Transverse colon (tissue), 4 donors: ENCODE measurements around the gene CCDC40.

Experiments used
- POLR2A ChIP-seq: fragments of 450-650 bp; IDR thresholded peaks from one replicate; pipeline ENCODE4 v1.6.1; 2016; ENCODE audit warnings: antibody characterized with exemption, mild to moderate bottlenecking, moderate library complexity
- POLR2AphosphoS5 ChIP-seq, 3 donors: sonication (generic); formaldehyde crosslinking; IDR thresholded peaks; one replicate each; pipeline ENCODE4 v1.6.1; 2016; ENCODE audit warnings: antibody characterized with exemption in 3 of 3
- TF ChIP-seq, protein P1 (sequence below), 5 experiments: fragments of 200-600 bp in 3 of 5; fragments of 450-650 bp in 2 of 5; sonication (generic) in 3 of 5; IDR thresholded peaks; 1 replicate in 2 of 5; 2 replicates in 3 of 5; pipeline ENCODE4 v1.5.1; 2016 to 2017; ENCODE audit warnings: antibody characterized with exemption in 5 of 5, inconsistent platforms in 3 of 5, mild to moderate bottlenecking in 2 of 5, moderate library complexity in 1 of 5

DNA sequence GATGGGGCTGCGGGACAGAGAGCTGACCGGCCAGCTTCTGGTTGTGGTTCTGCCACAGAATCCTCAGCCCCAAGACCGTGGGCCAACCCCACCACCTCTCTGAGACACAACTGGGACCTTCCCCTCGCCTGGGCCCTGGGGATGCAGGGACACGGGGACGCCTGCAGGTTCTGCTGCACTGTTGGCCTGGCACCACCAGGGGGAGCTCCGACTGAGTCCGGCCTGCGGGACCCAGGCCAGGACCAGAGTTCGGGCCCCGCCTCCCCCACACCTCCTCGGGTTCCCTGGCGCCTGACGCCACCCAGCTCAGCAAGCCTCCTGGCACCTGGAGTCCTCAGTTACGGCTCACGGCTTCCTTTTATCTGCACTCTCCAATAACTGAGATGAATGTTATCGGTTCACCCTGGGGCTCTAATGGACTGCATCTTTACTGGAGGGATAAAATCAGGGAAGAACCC is 28.0 kb upstream of the CCDC40 start:
- TF ChIP-seq, protein P1, sequence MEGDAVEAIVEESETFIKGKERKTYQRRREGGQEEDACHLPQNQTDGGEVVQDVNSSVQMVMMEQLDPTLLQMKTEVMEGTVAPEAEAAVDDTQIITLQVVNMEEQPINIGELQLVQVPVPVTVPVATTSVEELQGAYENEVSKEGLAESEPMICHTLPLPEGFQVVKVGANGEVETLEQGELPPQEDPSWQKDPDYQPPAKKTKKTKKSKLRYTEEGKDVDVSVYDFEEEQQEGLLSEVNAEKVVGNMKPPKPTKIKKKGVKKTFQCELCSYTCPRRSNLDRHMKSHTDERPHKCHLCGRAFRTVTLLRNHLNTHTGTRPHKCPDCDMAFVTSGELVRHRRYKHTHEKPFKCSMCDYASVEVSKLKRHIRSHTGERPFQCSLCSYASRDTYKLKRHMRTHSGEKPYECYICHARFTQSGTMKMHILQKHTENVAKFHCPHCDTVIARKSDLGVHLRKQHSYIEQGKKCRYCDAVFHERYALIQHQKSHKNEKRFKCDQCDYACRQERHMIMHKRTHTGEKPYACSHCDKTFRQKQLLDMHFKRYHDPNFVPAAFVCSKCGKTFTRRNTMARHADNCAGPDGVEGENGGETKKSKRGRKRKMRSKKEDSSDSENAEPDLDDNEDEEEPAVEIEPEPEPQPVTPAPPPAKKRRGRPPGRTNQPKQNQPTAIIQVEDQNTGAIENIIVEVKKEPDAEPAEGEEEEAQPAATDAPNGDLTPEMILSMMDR (IDR thresholded peaks at IDR 0.05): peak; percentile 93 to 97 (median 95)
- TF ChIP-seq POLR2AphosphoS5 (IDR thresholded peaks at IDR 0.05) (peak in 1 of 3 donors; percentile 28), POLR2A (no peak)
